ENCODE data around the gene FOXI1.
A peak's percentile ranks its signal among the peaks of the same experiment; 100 is the strongest.

FOXI1 gene

DNA sequence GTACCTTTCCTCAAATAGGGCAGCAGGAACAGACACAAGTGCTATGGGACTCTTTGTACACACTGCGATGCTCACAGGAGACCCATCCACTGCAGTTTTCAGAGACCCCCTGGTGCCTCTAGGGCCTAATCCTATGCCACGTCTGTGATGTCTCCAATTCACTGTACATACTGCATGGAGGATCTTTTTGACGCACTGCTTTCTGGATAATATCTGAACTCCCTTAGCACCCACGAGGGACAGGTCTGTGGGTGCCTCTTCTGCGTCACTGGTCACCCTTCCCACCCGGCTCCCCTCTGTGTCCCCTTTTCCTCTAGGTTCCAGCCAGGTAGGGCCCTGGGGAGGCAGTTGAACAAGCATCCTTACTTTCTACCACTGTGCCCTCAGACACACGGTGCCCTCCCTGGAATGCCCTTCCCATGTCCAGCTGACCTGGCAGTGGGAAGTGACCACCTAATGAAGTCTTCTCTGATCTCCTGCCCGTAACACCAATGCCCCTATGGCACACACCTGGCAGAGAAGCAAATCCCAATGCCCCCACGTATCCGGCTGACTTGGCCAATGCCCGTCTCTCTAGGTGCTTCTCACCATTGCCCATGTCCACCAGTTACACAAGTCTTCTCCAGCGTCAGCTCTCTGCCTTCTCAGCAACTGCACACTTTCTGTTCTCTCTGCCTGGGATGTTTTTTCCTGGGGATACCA is 41.5 kb downstream of the FOXI1 start:
- no peak for DNase-seq (ENCODE audit: low spot score)
- TF ChIP-seq, protein P1, sequence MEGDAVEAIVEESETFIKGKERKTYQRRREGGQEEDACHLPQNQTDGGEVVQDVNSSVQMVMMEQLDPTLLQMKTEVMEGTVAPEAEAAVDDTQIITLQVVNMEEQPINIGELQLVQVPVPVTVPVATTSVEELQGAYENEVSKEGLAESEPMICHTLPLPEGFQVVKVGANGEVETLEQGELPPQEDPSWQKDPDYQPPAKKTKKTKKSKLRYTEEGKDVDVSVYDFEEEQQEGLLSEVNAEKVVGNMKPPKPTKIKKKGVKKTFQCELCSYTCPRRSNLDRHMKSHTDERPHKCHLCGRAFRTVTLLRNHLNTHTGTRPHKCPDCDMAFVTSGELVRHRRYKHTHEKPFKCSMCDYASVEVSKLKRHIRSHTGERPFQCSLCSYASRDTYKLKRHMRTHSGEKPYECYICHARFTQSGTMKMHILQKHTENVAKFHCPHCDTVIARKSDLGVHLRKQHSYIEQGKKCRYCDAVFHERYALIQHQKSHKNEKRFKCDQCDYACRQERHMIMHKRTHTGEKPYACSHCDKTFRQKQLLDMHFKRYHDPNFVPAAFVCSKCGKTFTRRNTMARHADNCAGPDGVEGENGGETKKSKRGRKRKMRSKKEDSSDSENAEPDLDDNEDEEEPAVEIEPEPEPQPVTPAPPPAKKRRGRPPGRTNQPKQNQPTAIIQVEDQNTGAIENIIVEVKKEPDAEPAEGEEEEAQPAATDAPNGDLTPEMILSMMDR (IDR thresholded peaks at IDR 0.05; ENCODE audit: extremely low read depth, missing control alignments) = no peak

DNA sequence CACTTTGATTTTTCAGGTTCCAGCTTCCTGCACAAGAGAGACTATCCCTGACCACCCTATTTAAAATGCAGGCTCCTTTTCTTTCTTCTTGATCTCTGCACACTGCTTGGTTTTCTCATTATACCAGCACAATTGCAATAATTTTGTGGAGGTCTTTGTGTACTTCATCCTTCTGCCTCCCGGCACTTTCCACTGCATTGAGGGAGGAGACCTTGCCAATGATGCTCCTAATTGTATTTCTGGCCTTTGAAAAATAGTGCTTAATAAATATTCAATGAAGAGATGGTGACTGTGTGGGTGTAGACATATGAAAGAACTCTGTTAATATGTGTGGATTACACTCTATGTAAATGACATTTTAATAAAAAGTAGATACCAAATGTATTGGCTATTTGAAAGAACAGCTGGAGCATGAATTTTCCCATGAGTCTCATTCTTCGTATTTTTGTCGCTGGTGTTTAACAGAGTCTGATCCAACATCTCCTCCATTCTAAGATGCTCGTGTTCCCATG is 42.1 kb downstream of the FOXI1 start:
- no peak for DNase-seq (ENCODE audit: low spot score)
- TF ChIP-seq, protein P1 (IDR thresholded peaks at IDR 0.05; ENCODE audit: extremely low read depth, missing control alignments) = no peak

DNA sequence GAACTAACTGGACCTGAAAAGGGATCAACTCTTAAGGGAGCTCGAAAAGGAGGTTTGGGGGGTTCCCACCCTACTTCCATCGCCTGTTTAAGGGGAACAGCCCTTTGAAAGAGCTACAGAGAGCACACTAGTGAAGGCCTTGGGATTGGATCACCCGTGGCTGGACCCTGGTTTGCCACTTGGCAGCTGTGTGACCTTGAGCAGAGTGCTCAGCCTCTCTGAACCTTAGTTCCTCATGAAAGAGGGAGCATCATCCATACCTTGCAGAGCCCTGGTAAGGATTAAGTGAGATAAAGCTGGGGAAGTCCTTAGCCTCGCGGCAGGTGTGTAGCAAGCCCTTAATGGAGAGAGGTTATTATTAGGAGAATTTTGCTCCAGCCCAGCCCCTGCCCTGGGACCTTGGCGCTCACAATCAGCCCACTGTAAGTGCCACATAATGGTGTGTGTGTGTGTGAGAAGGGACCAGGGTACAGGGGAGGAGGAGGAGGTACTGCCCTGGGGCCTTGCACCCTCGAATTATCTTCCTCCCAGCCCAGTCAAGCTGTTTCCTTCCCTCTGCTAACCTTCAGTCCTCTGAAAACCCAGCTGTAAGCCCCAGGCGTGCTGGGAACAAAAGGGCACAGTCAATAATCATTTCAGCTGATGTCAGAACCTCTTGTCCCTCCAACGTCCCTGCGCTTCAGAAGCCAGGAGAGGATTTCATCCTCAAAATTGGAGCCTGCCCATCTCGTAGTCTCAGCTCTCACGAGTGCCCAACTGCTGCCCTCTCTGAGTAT is 42.9 kb downstream of the FOXI1 start:
- DNase-seq (ENCODE audit: low spot score) = no peak
- TF ChIP-seq, protein P1 (IDR thresholded peaks at IDR 0.05; ENCODE audit: extremely low read depth, missing control alignments) = no peak

DNA sequence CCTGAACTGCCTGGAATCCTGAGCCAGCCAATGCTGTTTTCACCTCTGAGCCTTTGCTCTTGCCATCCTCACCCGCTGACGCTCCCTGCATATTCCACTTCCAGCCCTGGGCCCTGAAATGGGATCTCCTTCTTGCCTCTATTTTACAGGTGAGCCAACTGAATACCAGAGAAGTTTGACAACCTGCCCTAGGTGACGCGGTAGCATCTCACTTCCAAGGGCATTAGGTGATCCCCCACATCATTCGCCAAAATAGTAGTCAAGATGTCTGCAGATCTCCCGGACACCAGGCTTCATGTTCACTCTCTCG is 43.5 kb downstream of the FOXI1 start:
- no peak for DNase-seq (ENCODE audit: low spot score)

DNA sequence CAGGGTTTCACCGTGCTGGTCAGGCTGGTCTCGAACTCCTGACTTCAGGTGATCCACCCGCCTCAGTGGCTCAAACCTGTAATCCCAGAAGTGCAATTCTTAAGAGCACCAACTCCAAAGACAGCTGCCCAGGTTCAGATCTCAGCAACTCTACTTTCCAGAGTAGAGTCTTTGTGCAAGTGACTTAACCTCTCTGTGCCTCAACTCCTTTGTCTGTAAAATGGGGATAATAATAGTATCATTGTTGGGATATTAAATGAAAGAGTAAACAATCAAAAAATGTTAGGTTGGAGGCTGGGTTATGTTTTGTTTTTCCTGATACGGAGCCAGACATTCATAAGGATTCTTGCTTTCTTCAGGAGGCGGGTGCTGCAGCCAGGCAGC is 45.0 kb downstream of the FOXI1 start:
- DNase-seq (ENCODE audit: low spot score) = no peak
- TF ChIP-seq, protein P1 (IDR thresholded peaks at IDR 0.05; ENCODE audit: extremely low read depth, missing control alignments) = no peak

More for the DNA sequence above, 43.5 kb downstream of the FOXI1 start:
- TF ChIP-seq, protein P1 (IDR thresholded peaks at IDR 0.05; ENCODE audit: extremely low read depth, missing control alignments) = no peak

DNA sequence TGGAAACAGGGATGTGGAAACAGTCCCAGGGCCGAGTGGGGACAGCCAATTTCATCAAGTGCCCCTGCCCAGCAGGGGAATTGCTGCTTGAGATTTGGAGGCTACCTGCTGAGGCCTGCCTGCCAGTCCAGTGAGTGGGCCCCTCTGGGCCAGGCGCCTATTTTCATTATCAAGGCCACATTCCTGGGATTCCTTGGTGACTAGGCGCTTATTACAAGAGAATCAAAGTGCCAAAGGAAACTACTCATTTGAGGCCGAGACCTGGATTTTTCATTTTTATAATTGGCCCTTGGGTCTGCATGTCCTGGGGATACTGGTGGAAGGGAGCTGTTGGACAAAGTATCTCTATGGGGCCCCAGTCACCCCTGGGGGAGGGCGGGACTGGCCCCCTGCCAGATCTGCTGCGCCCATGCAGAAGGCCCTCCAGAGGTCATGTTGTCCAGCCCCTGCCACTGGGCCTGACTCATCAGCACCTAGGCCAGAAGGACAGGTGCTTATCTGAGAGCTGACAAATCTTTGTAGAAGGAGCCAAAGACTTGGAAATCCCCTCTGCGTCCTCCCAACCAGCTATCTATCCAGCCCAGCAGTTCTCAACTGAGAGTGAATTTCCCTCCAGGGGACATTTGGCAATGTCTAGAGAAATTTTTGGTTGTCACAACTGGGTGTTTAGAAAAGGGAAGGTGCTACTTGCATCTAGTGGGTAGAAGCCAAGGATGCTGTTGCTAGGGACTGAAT is 45.6 kb downstream of the FOXI1 start:
- peak; percentile 57 for DNase-seq (ENCODE audit: low spot score)
- TF ChIP-seq, protein P1 (IDR thresholded peaks at IDR 0.05; ENCODE audit: extremely low read depth, missing control alignments) = no peak

DNA sequence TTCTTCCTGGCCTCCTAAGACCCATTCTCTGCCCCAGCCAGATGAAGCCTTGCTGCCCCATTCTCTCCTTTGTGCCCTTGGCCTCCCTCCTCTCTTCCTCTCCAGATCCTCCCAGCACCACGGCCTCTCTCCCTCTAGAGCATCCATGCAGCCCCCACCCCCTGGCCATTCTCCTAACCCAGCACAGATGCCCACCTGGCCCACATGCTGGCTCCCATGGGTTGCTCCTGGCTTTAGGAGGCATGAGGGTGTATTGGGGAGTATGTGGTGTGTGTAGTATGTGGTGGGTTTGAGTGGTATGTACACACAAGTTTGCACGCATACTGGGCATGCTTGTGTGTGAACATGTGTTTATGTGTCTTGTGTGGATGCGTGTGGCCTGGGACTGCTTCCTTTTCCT is 47.1 kb downstream of the FOXI1 start:
- TF ChIP-seq, protein P1 (IDR thresholded peaks at IDR 0.05; ENCODE audit: extremely low read depth, missing control alignments) = no peak
- DNase-seq (ENCODE audit: low spot score) = no peak
